Activated B cell treated with CpG ODN at 0.5 μM for 24 hours (primary cell): Measurements from ENCODE around the gene MAP7D3. TPM values are rescaled to one million over a fixed set of nuclear protein-coding genes. Genes with fewer than 3 reads are reported as not detected.

ENCODE experiments used
- ATAC-seq: fragments of 200-7000 bp; cut with Tn5 transposase; one replicate; pipeline ENCODE4 v1.10.0; 2021; ENCODE audit warnings: low read depth, mild to moderate bottlenecking, moderate library complexity
- CTCF ChIA-PET: fragments of 350-600 bp; sonication (Branson Sonifier 250); formaldehyde crosslinking; loops from one replicate; lab custom pipeline; 2021; ENCODE audit warnings: antibody characterized with exemption; lab: Charles Lee
- POLR2A ChIA-PET: fragments of 350-600 bp; sonication (Branson Sonifier 250); formaldehyde crosslinking; loops from one replicate; lab custom pipeline; 2021; ENCODE audit warnings: antibody characterized with exemption; lab: Charles Lee
- DNase-seq: peaks from one replicate; pipeline ENCODE4 v3.0.0; 2022
- H3K27ac Mint-ChIP-seq: one replicate; pipeline ENCODE4 v1.8.0; 2020; ENCODE audit warnings: mixed read lengths
- H3K27me3 Mint-ChIP-seq: one replicate; pipeline ENCODE4 v1.8.0; 2021; ENCODE audit warnings: mixed read lengths
- H3K36me3 Mint-ChIP-seq: one replicate; pipeline ENCODE4 v1.8.0; 2021; ENCODE audit warnings: low read depth, mixed read lengths
- H3K4me1 Mint-ChIP-seq: one replicate; pipeline ENCODE4 v1.8.0; 2021; ENCODE audit warnings: mixed read lengths
- H3K4me3 Mint-ChIP-seq: one replicate; pipeline ENCODE4 v1.8.0; 2020; ENCODE audit warnings: mild to moderate bottlenecking, mixed read lengths
- H3K9me3 Mint-ChIP-seq: one replicate; pipeline ENCODE4 v1.8.0; 2020; ENCODE audit warnings: mixed read lengths
- CTCF ChIP-seq: fragments of 200-600 bp; IDR thresholded peaks from one replicate; pipeline ENCODE4 v1.8.0; 2022; ENCODE audit warnings: antibody characterized with exemption, mild to moderate bottlenecking
- intact Hi-C: fragments of 100-400 bp; cut with micrococcal nuclease; formaldehyde crosslinking; loops from one replicate; pipeline ENCODE4 v1.15.1; 2024
- total RNA-seq: library from RNA; stranded (reverse); gene quantifications from 2 replicates; pipeline ENCODE4 v1.2.3, GENCODE V29; 2022

MAP7D3 gene
- total RNA-seq, 1 donor from 2014 or later: 12.2 TPM

- Mint-ChIP-seq H3K9me3 (no peaks in the 10 kb centered on the region), H3K27ac (no peak overlapping the region), H3K4me3 (no peak overlapping the region), H3K27me3 (no peaks in the 10 kb centered on the region), H3K36me3 (no peaks in the 10 kb centered on the region), H3K4me1 (peaks cover 32% of the 10 kb centered on the region)
- DNase-seq (no peak), ATAC-seq (no peak)
- no peak for TF ChIP-seq CTCF
- intact Hi-C loops: no loop called here
- POLR2A ChIA-PET: interaction anchor here (0.7 kb wide), 1 partner anchor 36 kb away, joined by 11 read pairs; no protein-coding TSS in a partner anchor
- CTCF ChIA-PET: no interaction called here
Measured at GRCh38 chrX:136192839-136193414, 58.3 kb downstream of the MAP7D3 start.

DNA sequence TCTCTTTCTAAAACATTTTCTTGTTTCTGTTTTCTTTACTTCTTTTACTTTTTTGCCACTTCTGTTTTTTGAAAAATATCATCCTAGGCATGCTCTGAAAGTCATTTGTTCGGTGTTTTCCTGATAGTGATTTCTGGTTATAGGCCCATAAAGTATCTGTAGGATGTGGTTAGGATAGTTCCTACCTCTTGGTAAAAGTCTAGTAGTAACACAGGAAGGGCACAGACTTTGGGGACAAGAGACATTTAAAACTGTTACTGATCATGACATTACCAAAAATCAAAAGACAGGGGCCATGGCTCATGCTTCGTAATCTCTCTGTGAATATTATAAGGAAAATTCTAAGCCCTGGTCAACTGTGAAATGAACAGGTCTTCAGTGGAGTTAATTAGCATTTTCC lies 59.1 kb downstream of the MAP7D3 start:
- intact Hi-C loops: no loop called here
- ChIA-PET POLR2A (no interaction called here), CTCF (no interaction called here)
- ATAC-seq (no peak), DNase-seq (no peak)
- Mint-ChIP-seq H3K36me3 (no peaks in the 10 kb centered on the region), H3K9me3 (no peaks in the 10 kb centered on the region), H3K27ac (no peak overlapping the region), H3K4me1 (peaks cover 32% of the 10 kb centered on the region), H3K4me3 (no peak overlapping the region), H3K27me3 (no peaks in the 10 kb centered on the region)
- TF ChIP-seq CTCF: no peak

- H3K4me3 Mint-ChIP-seq: no peak overlapping the region
- TF ChIP-seq CTCF: no peak
- no peaks in the 10 kb centered on the region for H3K9me3 Mint-ChIP-seq
- intact Hi-C loops: no loop called here
- ATAC-seq: no peak
- ChIA-PET POLR2A (no interaction called here), CTCF (no interaction called here)
- H3K27me3 Mint-ChIP-seq: no peaks in the 10 kb centered on the region
- no peaks in the 10 kb centered on the region for H3K36me3 Mint-ChIP-seq
- H3K27ac Mint-ChIP-seq: no peak overlapping the region
- peaks cover 27% of the 10 kb centered on the region for H3K4me1 Mint-ChIP-seq
- no peak for DNase-seq
Measured at GRCh38 chrX:136191171-136191570, 60.0 kb downstream of the MAP7D3 start.

DNA sequence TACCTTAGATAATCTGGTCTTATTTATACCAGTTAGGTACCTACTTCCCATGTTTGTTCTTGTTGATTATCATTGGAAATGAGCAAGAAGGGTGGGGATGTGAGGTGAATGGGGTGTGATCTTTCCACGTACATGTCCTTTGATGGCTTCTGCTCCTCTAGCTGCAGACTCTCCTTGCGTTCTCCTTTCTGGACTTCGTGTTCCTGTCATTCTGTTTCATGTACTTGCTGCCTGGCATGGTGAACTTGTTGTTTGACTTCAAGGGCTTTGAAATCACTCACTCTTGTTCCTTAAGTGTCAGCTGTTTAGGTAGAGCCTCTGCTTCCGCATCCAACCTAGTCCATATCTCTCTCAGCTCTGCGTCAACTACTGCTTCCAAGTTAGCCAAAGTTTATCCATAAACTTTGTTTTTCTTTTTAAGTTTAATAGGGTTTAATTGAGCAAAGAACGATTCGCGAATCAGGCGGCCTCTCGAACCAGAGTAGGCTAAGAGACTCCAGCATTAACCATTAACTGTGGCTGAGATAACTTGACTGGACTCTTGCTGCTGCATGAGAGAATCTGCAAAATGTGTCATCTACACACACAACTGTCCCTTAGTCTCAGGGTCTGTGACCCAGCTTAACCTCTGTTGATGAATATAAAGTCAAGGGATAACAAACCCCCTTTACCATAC lies 61.0 kb downstream of the MAP7D3 start:
- no peak for TF ChIP-seq CTCF
- ChIA-PET POLR2A (no interaction called here), CTCF (no interaction called here)
- H3K27me3 Mint-ChIP-seq: no peaks in the 10 kb centered on the region
- no peak for DNase-seq
- ATAC-seq: no peak
- H3K27ac Mint-ChIP-seq: no peak overlapping the region
- intact Hi-C loops: no loop called here
- H3K36me3 Mint-ChIP-seq: no peaks in the 10 kb centered on the region
- peaks cover 27% of the 10 kb centered on the region for H3K4me1 Mint-ChIP-seq
- no peaks in the 10 kb centered on the region for H3K9me3 Mint-ChIP-seq
- no peak overlapping the region for H3K4me3 Mint-ChIP-seq

- Mint-ChIP-seq H3K4me1 (peaks cover 22% of the 10 kb centered on the region), H3K27ac (no peak overlapping the region), H3K4me3 (no peak overlapping the region), H3K36me3 (no peaks in the 10 kb centered on the region), H3K27me3 (no peaks in the 10 kb centered on the region), H3K9me3 (no peaks in the 10 kb centered on the region)
- TF ChIP-seq CTCF: no peak
- intact Hi-C loops: no loop called here
- POLR2A ChIA-PET: no interaction called here
- DNase-seq (no peak), ATAC-seq (no peak)
- CTCF ChIA-PET: no interaction called here
Measured at GRCh38 chrX:136189222-136189621, 62.0 kb downstream of the MAP7D3 start.
